Adrenal gland (tissue), 12 donors: ENCODE measurements around the gene B4GALT7. TPM values are rescaled to one million over a fixed set of nuclear protein-coding genes. Genes with fewer than 3 reads are reported as not detected.

Experiments
- DNase-seq, 7 donors: peaks; one replicate each; pipeline ENCODE4 v3.0.0-alpha.2; 2019 to 2020
- H3K27ac ChIP-seq, 5 donors: fragments of 200-600 bp; sonication (generic) in 4 of 5; 1 replicate in 3 of 5; 2 replicates in 2 of 5; pipeline versions ENCODE4 v1.5.1 to v1.8.0; 2016 to 2020; ENCODE audit warnings: mild to moderate bottlenecking in 1 of 5
- H3K27me3 ChIP-seq: fragments of 200-600 bp; 2 replicates; pipeline ENCODE4 v1.8.0; 2021
- H3K36me3 ChIP-seq, 2 donors: fragments of 200-600 bp; replicated peaks in 1 of 2; 1 replicate in 1 of 2; 2 replicates in 1 of 2; pipeline versions ENCODE4 v1.5.1 to v1.8.0; 2018 to 2022
- H3K4me1 ChIP-seq, 2 donors: fragments of 200-600 bp; replicated peaks in 1 of 2; 1 replicate in 1 of 2; 2 replicates in 1 of 2; pipeline versions ENCODE4 v1.5.1 to v1.8.0; 2018 to 2021
- H3K4me3 ChIP-seq, 4 donors: fragments of 200-600 bp; sonication (generic) in 3 of 4; one replicate each; pipeline ENCODE4 v1.5.1; 2016 to 2018
- H3K9me3 ChIP-seq, 3 donors: fragments of 200-600 bp; sonication (generic) in 1 of 3; replicated peaks in 1 of 3; 1 replicate in 2 of 3; 2 replicates in 1 of 3; pipeline versions ENCODE4 v1.5.1 to v1.8.0; 2016 to 2021
- CTCF ChIP-seq, 6 experiments: fragments of 450-650 bp in 4 of 6; fragments of 200-600 bp in 2 of 6; sonication (generic) in 1 of 6; IDR thresholded peaks; 1 replicate in 5 of 6; 2 replicates in 1 of 6; pipeline versions ENCODE4 v1.5.1 to v1.8.0; 2016 to 2021; ENCODE audit warnings: antibody characterized with exemption in 6 of 6, mild to moderate bottlenecking in 2 of 6, moderate library complexity in 1 of 6
- POLR2A ChIP-seq, 2 donors: fragments of 450-650 bp; IDR thresholded peaks; one replicate each; pipeline ENCODE4 v1.6.1; 2017; ENCODE audit warnings: antibody characterized with exemption in 2 of 2, mild to moderate bottlenecking in 2 of 2, moderate library complexity in 1 of 2
- WGBS, 4 donors: extraction: QIAGEN DNeasy Blood & Tissue Kit in 2 of 4; methylation state at CpG; one replicate each; pipeline versions ENCODE4 v1.1.5 to v1.1.7; 2013 to 2017; 5-methylcytosine and 5-hydroxymethylcytosine counted together
- intact Hi-C, 2 donors: fragments of 100-400 bp; cut with DNase I; formaldehyde crosslinking; loops; one replicate each; pipeline versions ENCODE4 v1.14.1 to v1.15.0; 2022 to 2023
- polyA plus RNA-seq, 3 donors: library from polyadenylated mRNA; stranded (reverse); fragments of 200-250 nt in 2 of 3; fragments of 350-450 nt in 1 of 3; fragmentation: Illumina TruSeq in 1 of 3; extraction: RNeasy Lipid Tissue Mini Kit (QIAGEN cat#74804) in 1 of 3; gene quantifications; one replicate each; pipeline ENCODE4 v1.2.3, GENCODE V29; 2013 to 2014
- total RNA-seq, 9 donors: library from RNA; depleted of rRNA in 4 of 9; stranded (reverse); fragments of >200 nt in 4 of 9; fragments of 120-200 nt in 1 of 9; fragmentation: NEBNext Ultra II Directional in 1 of 9; extraction: Animal tissue kit (Norgen Biotek cat#: 25700) in 1 of 9; gene quantifications; one replicate each; pipeline versions ENCODE4 v1.1.0 to v1.2.4, GENCODE V29; 2013 to 2023
- donor health status: healthy with polysubstance abuse.
- donor health status: Bipolar disorder and iron deficiency.
- donor health status: DM: yes; HTN: yes; CAD: no.
- donor health status: DM: no; HTN: no; CAD: no.
- donor health status: DM: no; HTN: no; CAD: no.
- donor health status: DM: yes; HTN: yes; CAD: no.

B4GALT7 gene
- total and polyA plus RNA-seq, 12 donors: 22.7 to 131 (median 43.8) TPM

- Histone ChIP-seq H3K4me1 (peaks cover 22 to 24% of the 10 kb centered on the region in 2 donors), H3K9me3 (no peaks in the 10 kb centered on the region), H3K27me3 (no peaks in the 10 kb centered on the region), H3K27ac (peak overlapping the region in 4 of 5 donors; percentile 27 to 81 (median 58)), H3K36me3 (peaks cover 0 to under 1% of the 10 kb centered on the region in 2 donors), H3K4me3 (no peak overlapping the region)
- intact Hi-C loops: no loop called here
- WGBS, 4 donors: 73 to 85% (median 79%) methylated on average over 8 to 13 of the region's 13 CpGs
- peak; percentile 53 to 93 (median 89) for DNase-seq
- TF ChIP-seq CTCF (IDR thresholded peaks at IDR 0.05) (no peak), POLR2A (IDR thresholded peaks at IDR 0.05) (peak; percentile 39 to 92)
These were observed 1.9 kb downstream of the B4GALT7 start for GRCh38 chr5:177601577-177602457.

GRCh38 chr5:177602458-177602830 is 2.5 kb downstream of the B4GALT7 start:
- peak overlapping the region in 3 of 5 donors; percentile 3 to 81 (median 65) for H3K27ac ChIP-seq
- H3K27me3 ChIP-seq: no peaks in the 10 kb centered on the region
- DNase-seq: peak in 2 of 7 donors; percentile 19 to 32
- WGBS, 4 donors: 60 to 63% (median 60%) methylated on average over 4 of the region's 4 CpGs
- no peaks in the 10 kb centered on the region for H3K36me3 ChIP-seq
- peaks cover 26 to 30% of the 10 kb centered on the region in 2 donors for H3K4me1 ChIP-seq
- TF ChIP-seq POLR2A (IDR thresholded peaks at IDR 0.05) (no peak), CTCF (IDR thresholded peaks at IDR 0.05) (no peak)
- H3K4me3 ChIP-seq: no peak overlapping the region
- intact Hi-C loops: no loop called here
- H3K9me3 ChIP-seq: no peaks in the 10 kb centered on the region

- DNase-seq: peak in 1 of 7 donors; percentile 12
- no peak overlapping the region for H3K4me3 ChIP-seq
- H3K36me3 ChIP-seq: no peaks in the 10 kb centered on the region
- no peaks in the 10 kb centered on the region for H3K27me3 ChIP-seq
- H3K4me1 ChIP-seq: peaks cover 26 to 36% of the 10 kb centered on the region in 2 donors
- intact Hi-C loops: no loop called here
- no peaks in the 10 kb centered on the region for H3K9me3 ChIP-seq
- H3K27ac ChIP-seq: no peak overlapping the region
- WGBS, 4 donors: 75 to 96% (median 78%) methylated on average over 6 to 8 of the region's 8 CpGs
- no peak for TF ChIP-seq CTCF (IDR thresholded peaks at IDR 0.05)
- no peak for TF ChIP-seq POLR2A (IDR thresholded peaks at IDR 0.05)
These were observed 3.7 kb downstream of the B4GALT7 start for GRCh38 chr5:177603631-177604030.

- Histone ChIP-seq H3K27ac (no peak overlapping the region), H3K36me3 (no peaks in the 10 kb centered on the region), H3K4me3 (no peak overlapping the region), H3K27me3 (no peaks in the 10 kb centered on the region), H3K9me3 (no peaks in the 10 kb centered on the region), H3K4me1 (peaks cover 24 to 36% of the 10 kb centered on the region in 2 donors)
- intact Hi-C loops: no loop called here
- TF ChIP-seq CTCF (IDR thresholded peaks at IDR 0.05): no peak
- TF ChIP-seq POLR2A (IDR thresholded peaks at IDR 0.05): no peak
- WGBS, 4 donors: 92 to 96% (median 94%) methylated on average over 24 to 27 of the region's 27 CpGs
- DNase-seq: peak in 1 of 7 donors; percentile 34
These were observed 4.2 kb downstream of the B4GALT7 start for GRCh38 chr5:177604116-177604521.
